ENCODE measurements around the gene MCOLN1.

- TF ChIP-seq EZH2phosphoT487 (IDR thresholded peaks at IDR 0.05) (no peak), CTCF (IDR thresholded peaks at IDR 0.05) (no peak)
Measured at GRCh38 chr19:7478173-7478842, 44.1 kb upstream of the MCOLN1 start.
